Medulla oblongata (tissue), 1 donor: ENCODE results near the gene CHMP1A.
"Not testable (repeated sequence)": the region's sequence is repeated elsewhere in the genome, so short reads cannot be mapped to it uniquely, and the experiment has no call there.

Experiments
- DNase-seq: peaks from one replicate; pipeline ENCODE4 v3.0.0-alpha.2; 2015; ENCODE audit errors: extremely low spot score

The CHMP1A gene

DNA sequence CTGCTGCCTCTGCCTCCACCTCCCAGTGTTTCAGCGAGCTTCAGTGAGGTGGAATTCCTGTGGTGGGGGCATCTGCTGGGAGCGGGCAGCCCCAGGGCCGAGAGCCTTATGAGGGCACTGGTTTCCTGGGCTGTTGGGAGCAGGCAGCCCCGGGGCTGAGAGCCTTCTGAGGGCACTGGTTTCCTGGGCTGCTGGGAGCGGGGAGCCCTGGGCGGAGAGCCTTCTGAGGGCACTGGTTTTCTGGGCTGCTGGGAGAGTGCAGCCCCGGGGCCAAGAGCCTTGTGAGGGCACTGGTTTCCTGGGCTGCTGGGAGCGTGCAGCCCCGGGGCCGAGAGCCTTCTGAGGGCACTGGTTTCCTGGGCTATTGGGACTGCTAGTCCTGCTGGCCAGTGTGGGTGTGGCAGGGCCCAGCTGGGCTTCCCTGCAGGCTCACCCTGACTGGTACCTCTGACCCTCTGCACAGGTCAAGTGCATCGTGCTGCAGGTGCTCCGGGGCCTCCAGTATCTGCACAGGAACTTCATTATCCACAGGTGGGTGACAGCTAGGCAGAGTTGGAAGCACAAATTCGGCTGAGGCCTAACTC lies 34.6 kb upstream of the CHMP1A start:
- no peak for DNase-seq

DNA sequence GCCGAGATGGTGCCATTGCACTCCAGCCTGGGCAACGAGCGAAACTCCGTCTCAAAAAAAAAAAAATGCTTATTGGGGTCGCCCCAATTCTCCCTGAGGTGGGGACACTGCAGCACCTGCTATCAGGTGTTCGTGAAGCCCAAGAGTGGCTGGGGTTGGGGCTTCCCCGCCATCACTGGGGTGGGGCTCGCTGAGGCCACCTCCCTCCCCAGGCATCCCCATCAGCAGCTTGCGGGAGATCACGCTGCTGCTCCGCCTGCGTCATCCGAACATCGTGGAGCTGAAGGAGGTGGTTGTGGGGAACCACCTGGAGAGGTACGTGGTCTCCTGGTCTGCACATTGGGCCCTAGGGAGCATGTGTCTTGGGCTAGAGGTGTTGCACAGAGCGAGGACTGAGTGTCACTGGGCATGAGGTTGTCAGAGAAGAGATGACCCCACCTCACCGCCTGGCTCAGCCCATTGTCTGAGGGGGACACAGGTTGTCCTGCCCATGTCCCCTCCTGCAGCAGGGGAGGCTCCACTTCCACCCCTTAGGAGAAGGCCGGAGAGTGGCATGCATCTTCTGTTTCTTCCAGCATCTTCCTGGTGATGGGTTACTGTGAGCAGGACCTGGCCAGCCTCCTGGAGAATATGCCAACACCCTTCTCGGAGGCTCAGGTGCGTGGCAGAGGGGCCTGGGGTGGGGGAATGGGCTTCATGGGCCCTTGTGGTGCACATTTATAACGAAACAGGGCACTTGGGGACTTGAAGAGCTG lies 33.9 kb upstream of the CHMP1A start:
- DNase-seq, result no peak

- DNase-seq, result no peak
Observed at GRCh38 chr16:89690392-89690901, 32.9 kb upstream of the CHMP1A start.

GRCh38 chr16:89689621-89690020 lies 32.1 kb upstream of the CHMP1A start:
- not testable (repeated sequence) for DNase-seq

DNA sequence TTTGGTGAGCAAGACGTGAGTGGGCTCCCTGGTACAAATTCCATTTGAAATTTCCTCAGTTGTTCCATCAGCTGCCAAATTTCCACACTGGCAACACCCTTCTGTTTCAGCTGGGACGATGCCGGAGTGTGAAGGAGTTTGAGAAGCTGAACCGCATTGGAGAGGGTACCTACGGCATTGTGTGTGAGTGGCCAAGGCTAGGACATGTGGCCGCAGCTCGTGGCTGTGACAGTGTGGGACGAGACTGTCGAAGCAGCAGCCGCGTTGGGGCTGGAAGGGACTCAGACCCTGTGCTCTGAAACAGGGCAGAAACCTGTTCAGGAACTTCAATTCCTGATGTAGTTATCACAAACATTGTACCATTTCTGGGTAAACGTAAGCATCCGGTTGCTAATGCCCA lies 31.6 kb upstream of the CHMP1A start:
- no peak for DNase-seq

DNA sequence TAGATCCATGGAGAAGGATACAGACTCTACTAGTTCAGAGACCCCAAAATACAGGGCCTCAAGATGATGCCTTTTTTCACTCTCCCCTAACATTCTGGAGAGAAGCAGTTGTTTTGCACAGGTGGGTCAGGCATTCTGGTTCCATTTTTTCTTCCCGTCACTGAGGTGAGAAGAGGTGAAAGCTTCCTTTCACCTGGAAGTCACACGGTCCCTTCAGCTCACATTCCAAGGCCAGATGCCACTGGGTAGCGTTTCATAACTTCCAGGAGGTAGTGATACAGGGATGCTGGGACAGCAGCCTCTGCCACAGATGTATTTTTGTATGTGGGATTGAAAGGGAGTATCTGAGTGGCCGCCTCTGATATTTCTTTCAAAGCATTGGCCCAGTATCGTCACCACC lies 30.9 kb upstream of the CHMP1A start:
- no peak for DNase-seq

- DNase-seq, result no peak
Observed at GRCh38 chr16:89687092-89687940, 29.8 kb upstream of the CHMP1A start.

DNA sequence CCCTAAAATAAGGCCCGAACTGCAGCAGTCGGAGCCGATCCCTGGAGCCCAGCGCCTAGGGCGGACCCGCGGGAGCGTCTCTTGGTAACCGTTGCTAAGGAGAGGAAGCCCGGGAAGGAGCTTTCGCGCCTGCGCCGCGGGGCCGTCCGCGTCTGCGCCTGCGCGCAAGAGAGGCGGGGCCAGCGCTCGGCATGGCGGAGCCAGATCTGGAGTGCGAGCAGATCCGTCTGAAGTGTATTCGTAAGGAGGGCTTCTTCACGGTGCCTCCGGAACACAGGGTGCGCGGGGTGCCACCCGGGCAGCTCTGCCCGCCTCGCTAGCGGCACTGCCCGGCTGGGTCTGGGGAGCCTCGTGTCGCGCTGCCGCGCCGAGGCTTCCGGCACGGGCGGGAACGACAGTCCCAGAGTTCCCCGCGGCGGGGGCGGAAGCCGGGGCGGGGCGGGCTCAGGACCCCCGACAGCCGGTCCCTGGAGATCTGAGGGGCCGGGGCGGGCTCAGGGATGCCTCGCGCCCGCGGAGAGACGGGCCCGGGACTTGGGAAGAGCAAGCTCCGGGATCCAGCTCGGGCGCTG lies 29.1 kb upstream of the CHMP1A start, which contains the start of gene CDK10:
TSS of gene CDK10 (plus strand) at position 170 of the 572 bp plus-strand sequence. CDS start at position 192, 22 bp downstream.
- DNase-seq, result peak; percentile 87

DNA sequence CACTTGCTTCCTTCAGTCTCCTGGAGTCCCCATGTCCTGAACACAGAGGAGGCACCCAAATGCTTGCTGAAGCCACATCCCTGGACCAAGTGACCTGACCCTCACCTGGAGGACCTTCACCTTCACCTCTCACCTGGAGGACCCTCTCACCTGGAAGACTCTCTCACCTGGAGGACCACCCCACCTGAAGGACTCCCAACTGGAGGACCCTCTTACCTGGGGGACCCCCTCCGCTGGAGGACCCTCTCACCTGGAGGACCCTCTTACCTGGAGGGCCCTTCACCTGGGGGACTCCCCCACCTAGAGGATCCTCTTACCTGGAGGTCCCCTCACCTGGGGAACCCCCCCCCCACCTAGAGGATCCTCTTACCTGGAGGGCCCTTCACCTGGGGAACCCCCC lies 28.4 kb upstream of the CHMP1A start:
- no peak for DNase-seq

GRCh38 chr16:89678258-89678657 lies 20.8 kb upstream of the CHMP1A start:
- DNase-seq, result no peak

GRCh38 chr16:89672177-89672941 lies 14.9 kb upstream of the CHMP1A start:
- DNase-seq, result no peak

DNA sequence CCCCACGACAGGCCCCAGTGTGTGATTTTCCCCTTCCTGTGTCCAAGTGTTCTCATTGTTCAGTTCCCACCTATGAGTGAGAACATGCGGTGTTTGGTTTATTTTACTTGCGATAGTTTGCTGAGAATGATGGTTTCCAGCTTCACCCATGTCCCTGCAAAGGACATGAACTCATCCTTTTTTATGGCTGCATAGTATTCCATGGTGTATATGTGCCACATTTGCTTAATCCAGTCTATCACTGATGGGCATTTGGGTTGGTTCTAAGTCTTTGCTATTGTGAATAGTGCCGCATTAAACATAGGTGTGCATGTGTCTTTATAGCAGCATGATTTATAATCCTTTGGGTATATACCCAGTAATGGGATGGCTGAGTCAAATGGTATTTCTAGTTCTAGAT lies 14.1 kb upstream of the CHMP1A start:
- not testable (repeated sequence) for DNase-seq

DNA sequence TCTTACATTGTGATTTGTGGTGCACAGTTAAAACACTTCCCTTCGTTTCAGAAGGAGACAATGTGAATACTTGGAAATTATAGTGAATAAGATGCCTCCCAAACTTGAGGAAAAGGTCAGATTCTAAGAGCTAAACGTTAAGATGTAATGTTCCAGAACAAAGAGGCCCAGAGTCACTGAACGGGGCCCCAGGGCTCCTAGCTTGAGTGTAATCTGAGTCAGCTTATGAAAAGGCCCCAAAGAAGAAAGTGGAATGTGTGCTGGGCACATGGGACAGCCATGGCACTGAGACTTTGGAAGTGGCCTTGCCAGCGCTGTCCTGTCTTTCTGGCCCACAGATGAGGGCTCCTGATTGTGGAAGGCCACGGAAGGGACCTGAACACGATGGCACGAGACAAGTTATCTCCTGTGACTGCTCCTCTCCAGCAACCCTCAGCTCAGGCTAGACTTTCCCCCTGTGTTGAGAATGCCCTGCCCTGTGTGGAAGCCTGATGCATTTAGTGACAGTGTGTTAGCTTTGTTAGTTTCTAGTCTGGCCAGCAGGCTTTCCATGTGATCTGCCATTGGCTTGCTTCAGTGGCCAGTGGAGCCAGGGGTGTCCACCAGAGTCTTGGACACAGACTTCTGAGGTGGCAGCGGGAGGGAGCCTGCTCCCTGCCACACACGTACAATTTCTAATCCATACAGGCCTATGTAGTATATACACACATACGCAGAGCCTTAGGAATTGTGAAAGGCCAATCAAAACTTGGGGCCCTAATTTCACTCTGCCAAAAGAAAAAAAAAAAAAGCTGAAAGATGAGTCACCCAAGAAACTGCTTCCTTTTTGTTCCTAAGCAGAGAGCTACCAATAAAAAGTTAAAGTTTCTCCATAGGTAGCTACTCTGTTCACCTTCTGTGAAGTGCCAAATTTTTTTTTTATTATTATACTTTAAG lies 13.3 kb upstream of the CHMP1A start:
- peak; percentile 30 for DNase-seq

- DNase-seq, result no peak
Observed at GRCh38 chr16:89669755-89670154, 12.2 kb upstream of the CHMP1A start.

- DNase-seq, result no peak
Observed at GRCh38 chr16:89668790-89669158, 11.3 kb upstream of the CHMP1A start.

DNA sequence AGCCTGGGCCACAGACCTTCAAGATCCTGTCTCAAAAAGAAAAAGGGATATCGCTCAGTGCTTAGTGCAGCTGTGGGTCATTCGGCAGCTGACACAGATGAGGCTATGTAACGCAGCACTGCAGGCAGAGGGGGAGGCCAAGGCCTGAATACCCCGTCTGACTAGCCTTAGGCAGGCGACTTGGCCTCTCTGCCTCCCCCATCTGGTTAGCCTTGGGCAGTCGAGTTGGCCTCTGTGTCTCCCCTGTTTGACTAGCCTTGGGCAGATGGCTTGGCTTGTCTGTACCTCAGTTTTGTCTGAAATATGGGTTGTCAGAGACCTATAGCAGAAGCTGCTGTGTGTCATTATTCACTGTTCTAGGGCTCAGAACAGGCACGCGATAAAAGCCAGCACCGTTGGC lies 10.1 kb upstream of the CHMP1A start:
- no peak for DNase-seq

- DNase-seq, result peak; percentile 10
Observed at GRCh38 chr16:89667000-89667399, 9.5 kb upstream of the CHMP1A start.

DNA sequence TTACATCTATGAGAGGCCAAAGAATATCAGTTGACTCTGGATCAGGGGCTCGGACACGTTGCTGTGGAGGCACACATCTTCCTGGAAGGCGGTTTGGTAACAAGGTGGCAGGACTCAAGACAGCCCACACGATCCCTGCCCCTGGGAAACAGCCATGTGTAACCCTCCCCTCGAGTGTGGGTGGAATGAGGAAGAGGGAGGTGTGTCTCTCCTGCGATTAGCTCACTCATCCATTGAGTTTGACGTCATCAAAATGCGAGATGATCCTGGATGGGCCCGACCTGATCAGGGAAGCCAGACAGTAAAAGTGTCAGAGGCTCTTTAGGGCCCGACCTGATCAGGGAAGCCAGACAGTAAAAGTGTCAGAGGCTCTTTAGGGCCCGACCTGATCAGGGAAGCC lies 6.7 kb upstream of the CHMP1A start:
- not testable (repeated sequence) for DNase-seq

DNA sequence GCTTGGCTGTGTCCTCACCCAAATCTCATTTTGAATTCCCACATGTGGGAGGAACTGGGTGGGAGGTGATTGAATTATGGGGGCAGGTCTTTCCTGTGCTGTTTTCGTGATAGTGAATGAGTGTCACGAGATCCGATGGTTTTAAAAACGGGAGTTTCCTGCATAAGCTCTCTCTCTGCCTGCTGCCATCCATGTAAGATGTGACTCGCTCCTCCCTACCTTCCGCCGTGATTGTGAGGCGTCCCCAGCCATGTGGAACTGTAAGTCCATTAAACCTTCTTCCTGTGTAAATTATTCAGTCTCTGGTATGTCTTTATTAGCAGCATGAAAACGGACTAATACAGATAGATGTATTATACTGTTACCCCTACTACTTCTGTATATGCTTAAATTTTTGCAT lies 3.7 kb upstream of the CHMP1A start:
- DNase-seq, result no peak

DNA sequence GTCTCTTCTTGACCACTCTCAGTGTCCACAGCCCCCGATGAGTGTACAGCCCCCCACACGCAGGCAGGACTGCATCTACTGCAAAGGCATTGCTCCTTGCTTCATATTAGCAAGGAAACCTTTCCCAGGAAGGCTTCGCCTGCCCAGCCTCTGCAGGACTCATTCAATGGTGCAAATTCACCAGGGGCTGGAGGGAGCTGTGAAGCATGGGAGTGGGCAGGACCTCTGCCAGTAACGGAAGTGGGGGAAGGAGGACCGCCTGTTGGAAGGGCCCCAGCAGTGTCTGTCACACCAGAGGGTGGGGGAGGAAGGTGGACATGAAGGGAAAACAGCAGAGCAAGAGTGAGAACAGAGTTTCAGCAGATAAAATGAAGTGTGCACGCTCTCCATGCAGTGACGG lies 2.6 kb upstream of the CHMP1A start:
- DNase-seq, result no peak
